GM12864 (cell line): ENCODE measurements around the gene PVALEF.

Experiments
- DNase-seq: peaks from one replicate; pipeline ENCODE4 v3.0.0-alpha.2; 2011; ENCODE audit warnings: low read depth
- H3K4me3 ChIP-seq: 2 replicates; pipeline ENCODE4 v1.5.1; 2011; ENCODE audit warnings: mild to moderate bottlenecking, low read depth, low read length, control low read depth
- CTCF ChIP-seq: IDR thresholded peaks from 2 replicates; pipeline ENCODE4 v1.5.1; 2011; ENCODE audit warnings: low read depth, mild to moderate bottlenecking, moderate library complexity, low read length, control low read depth, inconsistent platforms; ENCODE audit errors: missing control alignments

PVALEF gene

GRCh38 chr17:81217491-81217890 is 52.2 kb downstream of the PVALEF start:
- no peak for DNase-seq
- no peak overlapping the region for H3K4me3 ChIP-seq
- no peak for TF ChIP-seq CTCF

GRCh38 chr17:81218459-81218858 is 53.2 kb downstream of the PVALEF start:
- TF ChIP-seq CTCF: no peak
- no peak overlapping the region for H3K4me3 ChIP-seq
- no peak for DNase-seq

- H3K4me3 ChIP-seq: no peak overlapping the region
- DNase-seq: no peak
- TF ChIP-seq CTCF: no peak
Observed at GRCh38 chr17:81218991-81219390, 53.7 kb downstream of the PVALEF start.

GRCh38 chr17:81219476-81220180 is 54.3 kb downstream of the PVALEF start:
- no peak overlapping the region for H3K4me3 ChIP-seq
- TF ChIP-seq CTCF: no peak
- DNase-seq: no peak

GRCh38 chr17:81221371-81221841 is 56.1 kb downstream of the PVALEF start:
- TF ChIP-seq CTCF: no peak
- no peak overlapping the region; the same call in 1 of the 2 replicates for H3K4me3 ChIP-seq
- no peak for DNase-seq

GRCh38 chr17:81221842-81222619 is 56.7 kb downstream of the PVALEF start:
- H3K4me3 ChIP-seq: peak overlapping the region; percentile 80
- DNase-seq: no peak

More at GRCh38 chr17:81221842-81222619, 56.7 kb downstream of the PVALEF start:
- no peak for TF ChIP-seq CTCF
